ENCODE results near the gene MYOM3. TPM values are rescaled to one million over a fixed set of nuclear protein-coding genes. Genes with fewer than 3 reads are reported as not detected.

The MYOM3 gene
- total and polyA plus RNA-seq, 2 of the 13 experiments (the other 11 are each of a cell fraction or from before 2014, with no cell fraction given), result 5.8 to 15.3 TPM

- no peak for TF ChIP-seq ZBTB37 (CRISPR knock-in tag; IDR thresholded peaks at IDR 0.05)
- TF ChIP-seq HOXD1 (CRISPR knock-in tag; IDR thresholded peaks at IDR 0.05), result no peak
- no peak for TF ChIP-seq KAT2B (IDR thresholded peaks at IDR 0.05; ENCODE audit: borderline replicate concordance, low read depth, low read length)
- no peak for TF ChIP-seq TEAD2 (CRISPR knock-in tag; IDR thresholded peaks at IDR 0.05)
- TF ChIP-seq ZNF704 (CRISPR knock-in tag; IDR thresholded peaks at IDR 0.05; ENCODE audit: borderline replicate concordance), result no peak
- TF ChIP-seq, protein P1, sequence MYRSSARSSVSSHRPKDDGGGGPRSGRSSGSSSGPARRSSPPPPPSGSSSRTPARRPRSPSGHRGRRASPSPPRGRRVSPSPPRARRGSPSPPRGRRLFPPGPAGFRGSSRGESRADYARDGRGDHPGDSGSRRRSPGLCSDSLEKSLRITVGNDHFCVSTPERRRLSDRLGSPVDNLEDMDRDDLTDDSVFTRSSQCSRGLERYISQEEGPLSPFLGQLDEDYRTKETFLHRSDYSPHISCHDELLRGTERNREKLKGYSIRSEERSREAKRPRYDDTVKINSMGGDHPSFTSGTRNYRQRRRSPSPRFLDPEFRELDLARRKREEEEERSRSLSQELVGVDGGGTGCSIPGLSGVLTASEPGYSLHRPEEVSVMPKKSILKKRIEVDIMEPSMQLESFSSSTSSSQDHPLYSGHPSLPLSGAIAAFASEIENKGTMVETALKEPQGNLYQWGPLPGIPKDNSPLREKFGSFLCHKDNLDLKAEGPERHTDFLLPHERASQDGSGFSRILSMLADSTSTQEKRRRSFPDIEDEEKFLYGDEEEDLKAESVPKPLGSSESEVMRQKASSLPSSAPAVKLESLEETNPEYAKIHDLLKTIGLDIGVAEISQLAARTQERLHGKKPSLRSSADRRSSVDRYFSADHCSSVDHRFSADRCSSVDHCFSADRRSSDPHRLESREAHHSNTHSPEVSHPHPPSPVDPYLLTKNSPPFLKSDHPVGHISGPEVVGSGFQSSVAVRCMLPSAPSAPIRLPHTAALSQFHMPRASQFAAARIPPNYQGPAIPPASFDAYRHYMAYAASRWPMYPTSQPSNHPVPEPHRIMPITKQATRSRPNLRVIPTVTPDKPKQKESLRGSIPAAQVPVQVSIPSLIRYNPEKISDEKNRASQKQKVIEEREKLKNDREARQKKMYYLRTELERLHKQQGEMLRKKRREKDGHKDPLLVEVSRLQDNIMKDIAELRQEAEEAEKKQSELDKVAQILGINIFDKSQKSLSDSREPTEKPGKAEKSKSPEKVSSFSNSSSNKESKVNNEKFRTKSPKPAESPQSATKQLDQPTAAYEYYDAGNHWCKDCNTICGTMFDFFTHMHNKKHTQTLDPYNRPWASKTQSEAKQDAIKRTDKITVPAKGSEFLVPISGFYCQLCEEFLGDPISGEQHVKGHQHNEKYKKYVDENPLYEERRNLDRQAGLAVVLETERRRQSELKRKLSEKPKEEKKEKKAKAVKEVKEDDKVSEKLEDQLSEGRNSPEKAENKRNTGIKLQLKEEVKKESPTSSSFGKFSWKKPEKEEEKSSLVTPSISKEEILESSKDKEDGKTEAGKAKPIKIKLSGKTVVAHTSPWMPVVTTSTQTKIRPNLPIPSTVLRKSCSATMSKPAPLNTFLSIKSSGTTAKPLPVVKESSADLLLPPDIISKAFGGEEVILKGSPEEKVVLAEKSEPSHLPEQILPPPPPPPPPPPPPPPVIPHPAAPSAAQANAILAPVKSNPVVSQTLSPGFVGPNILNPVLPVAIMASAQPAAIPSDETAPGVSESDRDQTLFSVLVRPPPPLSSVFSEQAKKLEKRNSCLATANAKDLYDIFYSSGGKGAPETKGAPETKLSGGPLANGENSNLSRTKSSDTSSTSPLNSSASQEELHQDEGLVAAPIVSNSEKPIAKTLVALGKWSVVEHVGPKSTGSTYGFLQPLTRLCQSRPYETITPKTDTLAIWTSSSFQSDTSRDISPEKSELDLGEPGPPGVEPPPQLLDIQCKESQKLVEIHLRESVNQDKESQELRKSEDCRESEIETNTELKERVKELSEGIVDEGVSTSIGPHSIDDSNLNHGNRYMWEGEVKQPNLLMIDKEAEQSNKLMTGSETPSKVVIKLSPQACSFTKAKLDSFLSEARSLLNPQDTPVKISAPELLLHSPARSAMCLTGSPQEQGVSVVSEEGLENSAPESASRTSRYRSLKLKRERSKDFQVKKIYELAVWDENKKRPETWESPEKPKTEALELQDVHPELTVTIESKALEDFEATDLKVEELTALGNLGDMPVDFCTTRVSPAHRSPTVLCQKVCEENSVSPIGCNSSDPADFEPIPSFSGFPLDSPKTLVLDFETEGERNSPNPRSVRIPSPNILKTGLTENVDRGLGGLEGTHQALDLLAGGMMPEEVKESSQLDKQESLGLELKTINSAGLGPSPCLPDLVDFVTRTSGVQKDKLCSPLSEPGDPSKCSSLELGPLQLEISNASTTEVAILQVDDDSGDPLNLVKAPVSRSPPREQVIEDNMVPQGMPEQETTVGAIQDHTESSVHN (CRISPR knock-in tag; IDR thresholded peaks at IDR 0.05), result no peak
- no peak for TF ChIP-seq ZNF496 (CRISPR knock-in tag; IDR thresholded peaks at IDR 0.05; ENCODE audit: insufficient replicate concordance)
- no peak for TF ChIP-seq ZNF136 (CRISPR knock-in tag; IDR thresholded peaks at IDR 0.05; ENCODE audit: low read depth)
- TF ChIP-seq, protein P2, sequence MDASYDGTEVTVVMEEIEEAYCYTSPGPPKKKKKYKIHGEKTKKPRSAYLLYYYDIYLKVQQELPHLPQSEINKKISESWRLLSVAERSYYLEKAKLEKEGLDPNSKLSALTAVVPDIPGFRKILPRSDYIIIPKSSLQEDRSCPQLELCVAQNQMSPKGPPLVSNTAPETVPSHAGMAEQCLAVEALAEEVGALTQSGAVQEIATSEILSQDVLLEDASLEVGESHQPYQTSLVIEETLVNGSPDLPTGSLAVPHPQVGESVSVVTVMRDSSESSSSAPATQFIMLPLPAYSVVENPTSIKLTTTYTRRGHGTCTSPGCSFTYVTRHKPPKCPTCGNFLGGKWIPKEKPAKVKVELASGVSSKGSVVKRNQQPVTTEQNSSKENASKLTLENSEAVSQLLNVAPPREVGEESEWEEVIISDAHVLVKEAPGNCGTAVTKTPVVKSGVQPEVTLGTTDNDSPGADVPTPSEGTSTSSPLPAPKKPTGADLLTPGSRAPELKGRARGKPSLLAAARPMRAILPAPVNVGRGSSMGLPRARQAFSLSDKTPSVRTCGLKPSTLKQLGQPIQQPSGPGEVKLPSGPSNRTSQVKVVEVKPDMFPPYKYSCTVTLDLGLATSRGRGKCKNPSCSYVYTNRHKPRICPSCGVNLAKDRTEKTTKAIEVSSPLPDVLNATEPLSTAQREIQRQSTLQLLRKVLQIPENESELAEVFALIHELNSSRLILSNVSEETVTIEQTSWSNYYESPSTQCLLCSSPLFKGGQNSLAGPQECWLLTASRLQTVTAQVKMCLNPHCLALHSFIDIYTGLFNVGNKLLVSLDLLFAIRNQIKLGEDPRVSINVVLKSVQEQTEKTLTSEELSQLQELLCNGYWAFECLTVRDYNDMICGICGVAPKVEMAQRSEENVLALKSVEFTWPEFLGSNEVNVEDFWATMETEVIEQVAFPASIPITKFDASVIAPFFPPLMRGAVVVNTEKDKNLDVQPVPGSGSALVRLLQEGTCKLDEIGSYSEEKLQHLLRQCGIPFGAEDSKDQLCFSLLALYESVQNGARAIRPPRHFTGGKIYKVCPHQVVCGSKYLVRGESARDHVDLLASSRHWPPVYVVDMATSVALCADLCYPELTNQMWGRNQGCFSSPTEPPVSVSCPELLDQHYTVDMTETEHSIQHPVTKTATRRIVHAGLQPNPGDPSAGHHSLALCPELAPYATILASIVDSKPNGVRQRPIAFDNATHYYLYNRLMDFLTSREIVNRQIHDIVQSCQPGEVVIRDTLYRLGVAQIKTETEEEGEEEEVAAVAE (CRISPR knock-in tag; IDR thresholded peaks at IDR 0.05; ENCODE audit: borderline replicate concordance), result peak; percentile 42; the same call in 1 of the 2 replicates
- no peak for TF ChIP-seq POGZ (CRISPR knock-in tag; IDR thresholded peaks at IDR 0.05)
Observed at GRCh38 chr1:24022581-24023361, 89.2 kb downstream of the MYOM3 start (continued).

All from HepG2 (cell line).